ENCODE data around the gene TBC1D4. TPM values are rescaled to one million over a fixed set of nuclear protein-coding genes. Genes with fewer than 3 reads are reported as not detected.

Gene TBC1D4
- total and polyA plus RNA-seq, 2 experiments from 2014 or later: 18.7 to 38.2 TPM

GRCh38 chr13:75370774-75371173 lies 111.2 kb downstream of the TBC1D4 start:
- H3K27ac ChIP-seq (ENCODE audit: low read depth): no peak overlapping the region
- H3K9me2 ChIP-seq (ENCODE audit: insufficient read depth): no peaks in the 10 kb centered on the region
- TF ChIP-seq ZNF114 (CRISPR knock-in tag; IDR thresholded peaks at IDR 0.05): no peak
- no peaks in the 10 kb centered on the region; the same call in 1 of the 2 replicates for H3K4me1 ChIP-seq (ENCODE audit: insufficient read depth)
- Mint-ChIP-seq H3K9me3 (no peaks in the 10 kb centered on the region), H3K4me3 (no peak overlapping the region), H3K27me3 (ENCODE audit: insufficient read depth, low read depth, poor library complexity) (peaks cover 2% of the 10 kb centered on the region), H3K36me3 (ENCODE audit: low read depth) (no peaks in the 10 kb centered on the region), H3K27ac (no peak overlapping the region), H3K4me1 (peaks cover 24% of the 10 kb centered on the region)
- H3K4me3 ChIP-seq: no peak overlapping the region
- no peaks in the 10 kb centered on the region for H4K20me1 ChIP-seq (replicated peaks; ENCODE audit: insufficient read depth)
- H3K27me3 ChIP-seq (ENCODE audit: insufficient read depth): no peaks in the 10 kb centered on the region
- no peaks in the 10 kb centered on the region for H3F3A ChIP-seq (replicated peaks; ENCODE audit: low read depth)
- no peak overlapping the region for H2AFZ ChIP-seq
- 0 out of 2 replicates have a peak, but pooled peaks cover 8% of the 10 kb centered on the region for H3K79me2 ChIP-seq (replicated peaks; ENCODE audit: insufficient read depth)
- ATAC-seq (no peak), DNase-seq (ENCODE audit: low spot score) (no peak)
- no peak overlapping the region for H3K4me2 ChIP-seq
- no peaks in the 10 kb centered on the region for H3K36me3 ChIP-seq (ENCODE audit: insufficient read depth)

GRCh38 chr13:75369981-75370380 lies 112.0 kb downstream of the TBC1D4 start:
- H3K4me2 ChIP-seq: no peak overlapping the region
- DNase-seq (ENCODE audit: low spot score): no peak
- H2AFZ ChIP-seq: no peak overlapping the region
- H3K36me3 Mint-ChIP-seq (ENCODE audit: low read depth): no peaks in the 10 kb centered on the region
- no peaks in the 10 kb centered on the region for H3K9me2 ChIP-seq (ENCODE audit: insufficient read depth)
- TF ChIP-seq POLR2AphosphoS5 (IDR thresholded peaks at IDR 0.05; ENCODE audit: low read depth) (no peak), STAT1 (IDR thresholded peaks at IDR 0.05; ENCODE audit: unreplicated experiment) (no peak)
- TF ChIP-seq, protein P1, sequence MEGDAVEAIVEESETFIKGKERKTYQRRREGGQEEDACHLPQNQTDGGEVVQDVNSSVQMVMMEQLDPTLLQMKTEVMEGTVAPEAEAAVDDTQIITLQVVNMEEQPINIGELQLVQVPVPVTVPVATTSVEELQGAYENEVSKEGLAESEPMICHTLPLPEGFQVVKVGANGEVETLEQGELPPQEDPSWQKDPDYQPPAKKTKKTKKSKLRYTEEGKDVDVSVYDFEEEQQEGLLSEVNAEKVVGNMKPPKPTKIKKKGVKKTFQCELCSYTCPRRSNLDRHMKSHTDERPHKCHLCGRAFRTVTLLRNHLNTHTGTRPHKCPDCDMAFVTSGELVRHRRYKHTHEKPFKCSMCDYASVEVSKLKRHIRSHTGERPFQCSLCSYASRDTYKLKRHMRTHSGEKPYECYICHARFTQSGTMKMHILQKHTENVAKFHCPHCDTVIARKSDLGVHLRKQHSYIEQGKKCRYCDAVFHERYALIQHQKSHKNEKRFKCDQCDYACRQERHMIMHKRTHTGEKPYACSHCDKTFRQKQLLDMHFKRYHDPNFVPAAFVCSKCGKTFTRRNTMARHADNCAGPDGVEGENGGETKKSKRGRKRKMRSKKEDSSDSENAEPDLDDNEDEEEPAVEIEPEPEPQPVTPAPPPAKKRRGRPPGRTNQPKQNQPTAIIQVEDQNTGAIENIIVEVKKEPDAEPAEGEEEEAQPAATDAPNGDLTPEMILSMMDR (conservative IDR thresholded peaks at IDR 0.05; ENCODE audit: low read depth in 2 of 2): no peak
- H3K4me3 ChIP-seq: no peak overlapping the region
- H3K79me2 ChIP-seq (replicated peaks; ENCODE audit: insufficient read depth): 0 out of 2 replicates have a peak, but pooled peaks cover 8% of the 10 kb centered on the region
- H3K4me3 Mint-ChIP-seq: no peak overlapping the region
- no peaks in the 10 kb centered on the region for H3F3A ChIP-seq (replicated peaks; ENCODE audit: low read depth)
- H3K27me3 ChIP-seq (ENCODE audit: insufficient read depth): no peaks in the 10 kb centered on the region
- H3K4me1 Mint-ChIP-seq: peaks cover 22% of the 10 kb centered on the region
- no peaks in the 10 kb centered on the region; the same call in 1 of the 2 replicates for H3K4me1 ChIP-seq (ENCODE audit: insufficient read depth)
- H3K9me3 Mint-ChIP-seq: no peaks in the 10 kb centered on the region
- H3K36me3 ChIP-seq (ENCODE audit: insufficient read depth): no peaks in the 10 kb centered on the region
- no peak overlapping the region for H3K27ac ChIP-seq (ENCODE audit: low read depth)
- H4K20me1 ChIP-seq (replicated peaks; ENCODE audit: insufficient read depth): no peaks in the 10 kb centered on the region
- ATAC-seq: no peak
- peaks cover 2% of the 10 kb centered on the region for H3K27me3 Mint-ChIP-seq (ENCODE audit: insufficient read depth, low read depth, poor library complexity)
- no peak overlapping the region for H3K27ac Mint-ChIP-seq

GRCh38 chr13:75368167-75368566 lies 113.8 kb downstream of the TBC1D4 start:
- Histone ChIP-seq H3K27ac (ENCODE audit: low read depth) (no peak overlapping the region), H3K4me3 (no peak overlapping the region), H3K4me1 (ENCODE audit: insufficient read depth) (no peaks in the 10 kb centered on the region; the same call in 1 of the 2 replicates), H3K27me3 (ENCODE audit: insufficient read depth) (no peaks in the 10 kb centered on the region), H2AFZ (no peak overlapping the region), H3F3A (replicated peaks; ENCODE audit: low read depth) (no peaks in the 10 kb centered on the region), H3K4me2 (no peak overlapping the region), H3K36me3 (ENCODE audit: insufficient read depth) (no peaks in the 10 kb centered on the region), H3K9me2 (ENCODE audit: insufficient read depth) (no peaks in the 10 kb centered on the region), H3K79me2 (replicated peaks; ENCODE audit: insufficient read depth) (0 out of 2 replicates have a peak, but pooled peaks cover 8% of the 10 kb centered on the region), H4K20me1 (replicated peaks; ENCODE audit: insufficient read depth) (no peaks in the 10 kb centered on the region)
- Mint-ChIP-seq H3K9me3 (no peaks in the 10 kb centered on the region), H3K27me3 (ENCODE audit: insufficient read depth, low read depth, poor library complexity) (peaks cover 2% of the 10 kb centered on the region), H3K4me3 (no peak overlapping the region), H3K27ac (no peak overlapping the region), H3K36me3 (ENCODE audit: low read depth) (no peaks in the 10 kb centered on the region), H3K4me1 (peaks cover 11% of the 10 kb centered on the region; the same call in 2 of the 3 replicates)
- ATAC-seq (no peak), DNase-seq (ENCODE audit: low spot score) (no peak)
- no peak for TF ChIP-seq EZH2 (IDR thresholded peaks at IDR 0.05; ENCODE audit: low read depth, unreplicated experiment)
- TF ChIP-seq NANOG (IDR thresholded peaks at IDR 0.05; ENCODE audit: borderline replicate concordance): no peak
- no peak for TF ChIP-seq CREB1 (CRISPR knock-in tag; IDR thresholded peaks at IDR 0.05; ENCODE audit: low read depth)
- TF ChIP-seq ETS1 (IDR thresholded peaks at IDR 0.05): no peak
- TF ChIP-seq EZH2phosphoT487 (IDR thresholded peaks at IDR 0.05; ENCODE audit: unreplicated experiment): no peak
- no peak for TF ChIP-seq ZNF331 (CRISPR knock-in tag; IDR thresholded peaks at IDR 0.05; ENCODE audit: low read depth)
- TF ChIP-seq, protein P1 (conservative IDR thresholded peaks at IDR 0.05; ENCODE audit: low read depth in 2 of 2): no peak
- TF ChIP-seq, protein P2, sequence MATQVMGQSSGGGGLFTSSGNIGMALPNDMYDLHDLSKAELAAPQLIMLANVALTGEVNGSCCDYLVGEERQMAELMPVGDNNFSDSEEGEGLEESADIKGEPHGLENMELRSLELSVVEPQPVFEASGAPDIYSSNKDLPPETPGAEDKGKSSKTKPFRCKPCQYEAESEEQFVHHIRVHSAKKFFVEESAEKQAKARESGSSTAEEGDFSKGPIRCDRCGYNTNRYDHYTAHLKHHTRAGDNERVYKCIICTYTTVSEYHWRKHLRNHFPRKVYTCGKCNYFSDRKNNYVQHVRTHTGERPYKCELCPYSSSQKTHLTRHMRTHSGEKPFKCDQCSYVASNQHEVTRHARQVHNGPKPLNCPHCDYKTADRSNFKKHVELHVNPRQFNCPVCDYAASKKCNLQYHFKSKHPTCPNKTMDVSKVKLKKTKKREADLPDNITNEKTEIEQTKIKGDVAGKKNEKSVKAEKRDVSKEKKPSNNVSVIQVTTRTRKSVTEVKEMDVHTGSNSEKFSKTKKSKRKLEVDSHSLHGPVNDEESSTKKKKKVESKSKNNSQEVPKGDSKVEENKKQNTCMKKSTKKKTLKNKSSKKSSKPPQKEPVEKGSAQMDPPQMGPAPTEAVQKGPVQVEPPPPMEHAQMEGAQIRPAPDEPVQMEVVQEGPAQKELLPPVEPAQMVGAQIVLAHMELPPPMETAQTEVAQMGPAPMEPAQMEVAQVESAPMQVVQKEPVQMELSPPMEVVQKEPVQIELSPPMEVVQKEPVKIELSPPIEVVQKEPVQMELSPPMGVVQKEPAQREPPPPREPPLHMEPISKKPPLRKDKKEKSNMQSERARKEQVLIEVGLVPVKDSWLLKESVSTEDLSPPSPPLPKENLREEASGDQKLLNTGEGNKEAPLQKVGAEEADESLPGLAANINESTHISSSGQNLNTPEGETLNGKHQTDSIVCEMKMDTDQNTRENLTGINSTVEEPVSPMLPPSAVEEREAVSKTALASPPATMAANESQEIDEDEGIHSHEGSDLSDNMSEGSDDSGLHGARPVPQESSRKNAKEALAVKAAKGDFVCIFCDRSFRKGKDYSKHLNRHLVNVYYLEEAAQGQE (IDR thresholded peaks at IDR 0.05; ENCODE audit: unreplicated experiment): no peak
- no peak for TF ChIP-seq ZNF114 (CRISPR knock-in tag; IDR thresholded peaks at IDR 0.05)
- TF ChIP-seq STAT1 (IDR thresholded peaks at IDR 0.05; ENCODE audit: unreplicated experiment): no peak
